Stimulated activated naive B cell treated with anti-CD40 and anti-IgM and Interleukin-4, amounts not matched to agents 10 μg/mL and 1 μg/mL and 100 μg/mL, for 72 hours (primary cell): Measurements from ENCODE around the gene OFD1.

ENCODE experiments used
- ATAC-seq, 2 donors: fragments of 150-1000 bp; cut with Tn5 transposase; replicated peaks; 2 replicates each; pipeline ENCODE4 v1.10.0; 2021; ENCODE audit warnings: moderate library complexity in 1 of 2
- DNase-seq: peaks from one replicate; pipeline ENCODE4 v3.0.0; 2021
- H3K27ac Mint-ChIP-seq: one replicate; pipeline ENCODE4 v1.8.0; 2022; ENCODE audit warnings: mild to moderate bottlenecking, mixed read lengths
- H3K27me3 Mint-ChIP-seq, 2 donors: one replicate each; pipeline ENCODE4 v1.8.0; 2022; ENCODE audit warnings: mixed read lengths in 2 of 2
- H3K36me3 Mint-ChIP-seq, 2 donors: one replicate each; pipeline ENCODE4 v1.8.0; 2022; ENCODE audit warnings: mixed read lengths in 2 of 2, mild to moderate bottlenecking in 1 of 2
- H3K4me1 Mint-ChIP-seq, 2 donors: one replicate each; pipeline ENCODE4 v1.8.0; 2022; ENCODE audit warnings: mixed read lengths in 2 of 2, mild to moderate bottlenecking in 1 of 2
- H3K4me3 Mint-ChIP-seq, 2 donors: one replicate each; pipeline ENCODE4 v1.8.0; 2022; ENCODE audit warnings: mild to moderate bottlenecking in 2 of 2, mixed read lengths in 2 of 2, moderate library complexity in 1 of 2
- H3K9me3 Mint-ChIP-seq, 2 donors: one replicate each; pipeline ENCODE4 v1.8.0; 2022; ENCODE audit warnings: mixed read lengths in 2 of 2, mild to moderate bottlenecking in 1 of 2

OFD1 gene

GRCh38 chrX:13808293-13808692 lies 73.7 kb downstream of the OFD1 start:
- no peaks in the 10 kb centered on the region for H3K36me3 Mint-ChIP-seq
- no peak overlapping the region for H3K4me3 Mint-ChIP-seq
- no peak for DNase-seq
- H3K9me3 Mint-ChIP-seq = no peaks in the 10 kb centered on the region
- no peak overlapping the region for H3K27ac Mint-ChIP-seq
- no peak for ATAC-seq
- H3K4me1 Mint-ChIP-seq = no peaks in the 10 kb centered on the region
- H3K27me3 Mint-ChIP-seq = peaks cover 0 to 27% of the 10 kb centered on the region in 2 donors

- H3K36me3 Mint-ChIP-seq = no peaks in the 10 kb centered on the region
- H3K4me1 Mint-ChIP-seq = no peaks in the 10 kb centered on the region
- DNase-seq = no peak
- no peak for ATAC-seq
- no peaks in the 10 kb centered on the region for H3K9me3 Mint-ChIP-seq
- peaks cover 0 to 27% of the 10 kb centered on the region in 2 donors for H3K27me3 Mint-ChIP-seq
- no peak overlapping the region for H3K27ac Mint-ChIP-seq
- H3K4me3 Mint-ChIP-seq = no peak overlapping the region
Measured at GRCh38 chrX:13808865-13809264, 74.3 kb downstream of the OFD1 start.

GRCh38 chrX:13815664-13816063 lies 81.1 kb downstream of the OFD1 start:
- no peaks in the 10 kb centered on the region for H3K4me1 Mint-ChIP-seq
- H3K36me3 Mint-ChIP-seq = no peaks in the 10 kb centered on the region
- no peak overlapping the region for H3K4me3 Mint-ChIP-seq
- ATAC-seq (no peak), DNase-seq (no peak)
- peaks cover 14 to 39% of the 10 kb centered on the region in 2 donors for H3K27me3 Mint-ChIP-seq
- no peak overlapping the region for H3K27ac Mint-ChIP-seq
- peaks cover 0 to 1% of the 10 kb centered on the region in 2 donors for H3K9me3 Mint-ChIP-seq

GRCh38 chrX:13816176-13816575 lies 81.6 kb downstream of the OFD1 start:
- DNase-seq (no peak), ATAC-seq (no peak)
- peaks cover 14 to 39% of the 10 kb centered on the region in 2 donors for H3K27me3 Mint-ChIP-seq
- no peak overlapping the region for H3K4me3 Mint-ChIP-seq
- H3K4me1 Mint-ChIP-seq = no peaks in the 10 kb centered on the region
- no peak overlapping the region for H3K27ac Mint-ChIP-seq
- H3K36me3 Mint-ChIP-seq = no peaks in the 10 kb centered on the region
- H3K9me3 Mint-ChIP-seq = peaks cover 0 to 1% of the 10 kb centered on the region in 2 donors

- Mint-ChIP-seq H3K4me3 (no peak within 1 kb of the TSS), H3K27me3 (peaks cover 14 to 39% of the 10 kb centered on the region in 2 donors), H3K4me1 (no peaks in the 10 kb centered on the region), H3K27ac (no peak within 1 kb of the TSS), H3K9me3 (peaks cover 0 to 1% of the 10 kb centered on the region in 2 donors), H3K36me3 (no peaks in the 10 kb centered on the region)
- no peak for ATAC-seq
- DNase-seq = no peak
Measured at GRCh38 chrX:13816643-13817627, 82.4 kb downstream of the OFD1 start, which contains the start of gene GPM6B. Gene GPM6B (minus strand): TSS chrX:13817093. CDS start chrX:13816904, 189 bp downstream.
